Measurements from ENCODE around the gene HLA-DMA.

Gene HLA-DMA

DNA sequence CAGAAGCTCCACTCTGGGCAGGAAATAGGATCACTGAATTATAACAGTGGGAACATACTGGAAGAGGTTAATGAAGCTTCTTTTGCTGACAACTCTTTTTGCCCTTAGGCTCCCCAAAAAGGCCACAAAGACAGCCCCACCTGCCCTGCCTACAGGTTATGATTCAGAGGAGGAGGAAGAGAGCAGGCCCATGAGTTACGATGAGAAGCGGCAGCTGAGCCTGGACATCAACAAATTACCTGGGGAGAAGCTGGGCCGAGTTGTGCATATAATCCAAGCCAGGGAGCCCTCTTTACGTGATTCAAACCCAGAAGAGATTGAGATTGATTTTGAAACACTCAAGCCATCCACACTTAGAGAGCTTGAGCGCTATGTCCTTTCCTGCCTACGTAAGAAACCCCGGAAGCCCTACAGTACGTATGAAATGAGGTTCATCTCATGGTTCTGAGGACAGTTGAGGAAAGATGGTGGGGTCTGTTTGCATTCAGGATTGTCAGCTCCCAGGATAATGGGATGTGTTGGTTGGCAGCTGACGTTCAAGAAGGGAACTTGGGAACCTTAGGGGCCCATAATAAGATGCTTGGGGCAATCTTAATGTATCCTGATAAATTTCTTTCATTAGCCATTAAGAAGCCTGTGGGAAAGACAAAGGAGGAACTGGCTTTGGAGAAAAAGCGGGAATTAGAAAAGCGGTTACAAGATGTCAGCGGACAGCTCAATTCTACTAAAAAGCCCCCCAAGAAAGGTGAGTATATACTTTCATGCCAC, 27.0 kb upstream of the HLA-DMA start:
- peak overlapping the region; percentile 50 for H3K27ac ChIP-seq
- TF ChIP-seq CTCF (conservative IDR thresholded peaks at IDR 0.05), result no peak

GRCh38 chr6:32977953-32978324, 25.0 kb upstream of the HLA-DMA start:
- no peak for TF ChIP-seq CTCF (conservative IDR thresholded peaks at IDR 0.05)
- peak overlapping the region; percentile 30; the same call in 1 of the 2 replicates for H3K27ac ChIP-seq

DNA sequence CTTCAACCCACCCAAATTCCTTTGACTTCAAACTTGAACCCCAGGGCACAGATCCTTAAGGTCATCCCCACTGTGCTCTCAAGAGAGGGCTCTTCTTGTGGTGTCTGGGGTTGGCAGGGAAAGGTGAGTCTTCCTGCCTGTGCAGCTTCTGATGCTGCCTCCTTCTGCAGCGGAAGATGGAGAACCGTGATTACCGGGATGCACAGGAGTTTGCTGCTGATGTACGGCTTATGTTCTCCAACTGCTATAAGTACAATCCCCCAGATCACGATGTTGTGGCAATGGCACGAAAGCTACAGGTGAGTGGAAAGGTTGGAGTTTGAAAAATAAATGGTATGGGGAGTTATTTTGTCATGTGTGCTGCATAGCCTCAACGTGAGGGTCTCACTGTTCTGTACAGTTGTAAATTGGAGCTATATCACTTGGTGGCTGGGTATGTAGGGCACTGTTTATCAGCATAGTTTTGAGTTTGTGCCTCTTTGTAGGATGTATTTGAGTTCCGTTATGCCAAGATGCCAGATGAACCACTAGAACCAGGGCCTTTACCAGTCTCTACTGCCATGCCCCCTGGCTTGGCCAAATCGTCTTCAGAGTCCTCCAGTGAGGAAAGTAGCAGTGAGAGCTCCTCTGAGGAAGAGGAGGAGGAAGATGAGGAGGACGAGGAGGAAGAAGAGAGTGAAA, 24.5 kb upstream of the HLA-DMA start:
- TF ChIP-seq CTCF (conservative IDR thresholded peaks at IDR 0.05), result no peak
- peak overlapping the region; percentile 30; the same call in 1 of the 2 replicates for H3K27ac ChIP-seq

DNA sequence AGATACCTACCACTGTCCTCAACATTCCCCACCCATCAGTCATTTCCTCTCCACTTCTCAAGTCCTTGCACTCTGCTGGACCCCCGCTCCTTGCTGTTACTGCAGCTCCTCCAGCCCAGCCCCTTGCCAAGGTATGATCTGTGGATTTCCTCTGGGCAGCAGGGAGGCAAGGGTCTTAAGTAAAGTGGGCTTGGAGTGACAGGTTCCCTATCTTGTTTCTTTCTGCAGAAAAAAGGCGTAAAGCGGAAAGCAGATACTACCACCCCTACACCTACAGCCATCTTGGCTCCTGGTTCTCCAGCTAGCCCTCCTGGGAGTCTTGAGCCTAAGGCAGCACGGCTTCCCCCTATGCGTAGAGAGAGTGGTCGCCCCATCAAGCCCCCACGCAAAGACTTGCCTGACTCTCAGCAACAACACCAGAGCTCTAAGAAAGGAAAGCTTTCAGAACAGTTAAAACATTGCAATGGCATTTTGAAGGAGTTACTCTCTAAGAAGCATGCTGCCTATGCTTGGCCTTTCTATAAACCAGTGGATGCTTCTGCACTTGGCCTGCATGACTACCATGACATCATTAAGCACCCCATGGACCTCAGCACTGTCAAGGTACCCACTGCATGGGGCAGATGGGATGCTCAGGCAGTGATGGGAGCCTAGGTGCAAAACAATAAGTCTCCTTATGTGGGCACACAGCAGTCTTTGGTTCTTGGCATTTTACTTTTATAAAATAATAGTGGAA, 23.6 kb upstream of the HLA-DMA start:
- no peak for TF ChIP-seq CTCF (conservative IDR thresholded peaks at IDR 0.05)
- H3K27ac ChIP-seq, result peak overlapping the region; percentile 30; the same call in 1 of the 2 replicates

DNA sequence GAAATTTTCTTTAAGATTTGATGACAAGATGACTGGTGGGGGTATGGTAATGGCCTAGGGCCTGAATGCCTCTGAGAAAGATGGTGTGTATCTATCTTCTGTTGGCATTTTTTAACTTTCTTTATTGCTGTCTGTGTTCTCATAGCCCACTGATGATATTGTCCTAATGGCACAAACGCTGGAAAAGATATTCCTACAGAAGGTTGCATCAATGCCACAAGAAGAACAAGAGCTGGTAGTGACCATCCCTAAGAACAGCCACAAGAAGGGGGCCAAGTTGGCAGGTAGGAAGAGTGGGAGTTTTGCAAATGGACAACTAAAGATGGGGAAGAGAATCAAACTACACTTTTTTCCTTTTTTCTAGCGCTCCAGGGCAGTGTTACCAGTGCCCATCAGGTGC, 23.0 kb upstream of the HLA-DMA start:
- no peak for TF ChIP-seq CTCF (conservative IDR thresholded peaks at IDR 0.05)
- H3K27ac ChIP-seq, result peak overlapping the region; percentile 100

DNA sequence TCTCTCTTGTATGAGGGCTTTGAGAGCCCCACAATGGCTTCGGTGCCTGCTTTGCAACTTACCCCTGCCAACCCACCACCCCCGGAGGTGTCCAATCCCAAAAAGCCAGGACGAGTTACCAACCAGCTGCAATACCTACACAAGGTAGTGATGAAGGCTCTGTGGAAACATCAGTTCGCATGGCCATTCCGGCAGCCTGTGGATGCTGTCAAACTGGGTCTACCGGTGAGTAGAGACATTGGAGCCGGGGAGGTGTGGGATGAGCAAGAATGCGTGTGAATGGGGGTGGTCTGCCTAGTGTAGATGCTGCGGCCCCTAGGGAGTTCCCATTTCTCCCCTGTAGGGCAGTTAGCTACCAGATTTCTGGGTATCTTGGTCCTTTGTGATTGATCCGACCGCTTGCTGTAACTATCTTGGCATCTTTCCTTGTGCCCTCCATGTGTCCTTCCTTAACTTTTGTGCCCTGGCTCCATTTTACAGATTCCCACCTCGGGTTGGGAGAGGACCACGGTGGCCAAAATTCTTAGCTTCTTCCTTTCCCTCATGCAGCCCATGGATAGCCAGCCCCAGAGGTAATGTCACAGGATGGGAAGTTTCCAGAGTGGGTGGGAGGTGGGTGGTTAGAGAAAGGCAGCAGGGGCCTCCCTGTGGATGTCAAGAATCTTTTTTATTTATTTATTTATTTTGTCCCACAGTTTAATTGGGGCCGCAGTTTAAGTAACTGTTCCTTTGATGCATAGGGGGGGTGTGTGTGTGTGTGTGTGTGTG, 21.8 kb upstream of the HLA-DMA start:
- TF ChIP-seq CTCF (conservative IDR thresholded peaks at IDR 0.05), result no peak
- H3K27ac ChIP-seq, result peak overlapping the region; percentile 100

- TF ChIP-seq CTCF (conservative IDR thresholded peaks at IDR 0.05), result no peak
- peak overlapping the region; percentile 100 for H3K27ac ChIP-seq
Measured at GRCh38 chr6:32974016-32974333, 21.1 kb upstream of the HLA-DMA start.

All from VCaP (cell line).